CD8-positive, alpha-beta memory T cell (primary cell): ENCODE measurements around the gene NUB1. TPM values are rescaled to one million over a fixed set of nuclear protein-coding genes. Genes with fewer than 3 reads are reported as not detected.
A peak's percentile ranks its signal among the peaks of the same experiment; 100 is the strongest.

Experiments used
- CTCF ChIA-PET: fragments of 350-600 bp; sonication (Branson Sonifier 250); formaldehyde crosslinking; loops from one replicate; lab custom pipeline; 2021; ENCODE audit warnings: antibody characterized with exemption; lab: Charles Lee
- POLR2A ChIA-PET: fragments of 350-600 bp; sonication (Branson Sonifier 250); formaldehyde crosslinking; loops from one replicate; lab custom pipeline; 2021; ENCODE audit warnings: antibody characterized with exemption; lab: Charles Lee
- DNase-seq, 5 donors: peaks; one replicate each; pipeline versions ENCODE4 v3.0.0 to v3.0.0-alpha.2; 2020 to 2022; ENCODE audit warnings: mixed read lengths in 1 of 5
- H3K27ac ChIP-seq: one replicate; pipeline ENCODE4 v1.7.0; 2013; ENCODE audit warnings: low read depth, mild to moderate bottlenecking, low read length, moderate library complexity
- H3K27me3 ChIP-seq: 2 replicates; pipeline ENCODE4 v1.7.0; 2013; ENCODE audit warnings: low read length, mild to moderate bottlenecking; ENCODE audit not compliant: insufficient read depth, poor library complexity, severe bottlenecking
- H3K36me3 ChIP-seq: 2 replicates; pipeline ENCODE4 v1.7.0; 2013; ENCODE audit warnings: mild to moderate bottlenecking, low read length, moderate library complexity; ENCODE audit not compliant: insufficient read depth
- H3K4me1 ChIP-seq: 2 replicates; pipeline ENCODE4 v1.7.0; 2013; ENCODE audit warnings: mild to moderate bottlenecking, low read length, moderate library complexity; ENCODE audit not compliant: insufficient read depth
- H3K4me3 ChIP-seq: 2 replicates; pipeline ENCODE4 v1.7.0; 2013; ENCODE audit warnings: mild to moderate bottlenecking, low read length
- H3K9me3 ChIP-seq: 2 replicates; pipeline ENCODE4 v1.7.0; 2013; ENCODE audit warnings: mild to moderate bottlenecking, low read length
- H3K27ac Mint-ChIP-seq, 8 donors: one replicate each; pipeline ENCODE4 v1.8.0; 2020 to 2021; ENCODE audit warnings: mixed read lengths in 8 of 8, mild to moderate bottlenecking in 6 of 8, inconsistent platforms in 3 of 8, moderate library complexity in 3 of 8
- H3K27me3 Mint-ChIP-seq, 2 donors: one replicate each; pipeline ENCODE4 v1.8.0; 2020 to 2021; ENCODE audit warnings: mixed read lengths in 2 of 2, mild to moderate bottlenecking in 1 of 2, moderate library complexity in 1 of 2
- H3K36me3 Mint-ChIP-seq, 3 donors: one replicate each; pipeline ENCODE4 v1.8.0; 2020 to 2021; ENCODE audit warnings: mixed read lengths in 3 of 3, inconsistent platforms in 1 of 3, mild to moderate bottlenecking in 1 of 3
- H3K4me1 Mint-ChIP-seq, 3 donors: one replicate each; pipeline ENCODE4 v1.8.0; 2020 to 2021; ENCODE audit warnings: mixed read lengths in 3 of 3, inconsistent platforms in 1 of 3, mild to moderate bottlenecking in 1 of 3
- H3K4me3 Mint-ChIP-seq, 7 donors: one replicate each; pipeline ENCODE4 v1.8.0; 2020 to 2021; ENCODE audit warnings: mixed read lengths in 7 of 7, mild to moderate bottlenecking in 6 of 7, moderate library complexity in 4 of 7, inconsistent platforms in 2 of 7
- H3K9me3 Mint-ChIP-seq, 5 donors: one replicate each; pipeline ENCODE4 v1.8.0; 2020 to 2022; ENCODE audit warnings: mixed read lengths in 5 of 5, mild to moderate bottlenecking in 3 of 5, moderate library complexity in 2 of 5, inconsistent platforms in 1 of 5
- polyA plus RNA-seq: library from polyadenylated mRNA; unstranded; fragments of 300-500 nt; fragmentation: Illumina TruSeq; gene quantifications from one replicate; pipeline ENCODE4 v1.2.3, GENCODE V29; 2021
- total RNA-seq, 2 experiments: library from RNA; stranded (reverse); gene quantifications; one replicate each; pipeline ENCODE4 v1.2.3, GENCODE V29; 2021

The NUB1 gene
- total and polyA plus RNA-seq, 3 experiments from 2014 or later, result 39.1 to 82.6 (median 46.1) TPM

GRCh38 chr7:151386301-151387160 lies 44.9 kb downstream of the NUB1 start:
- H3K4me1 Mint-ChIP-seq, result peaks cover 6 to 12% (median 8%) of the 10 kb centered on the region in 3 donors
- Histone ChIP-seq H3K27ac (no peak overlapping the region), H3K4me1 (peaks cover 11% of the 10 kb centered on the region), H3K4me3 (no peak overlapping the region), H3K9me3 (no peaks in the 10 kb centered on the region), H3K27me3 (peaks cover 13% of the 10 kb centered on the region), H3K36me3 (no peaks in the 10 kb centered on the region)
- POLR2A ChIA-PET, result no interaction called here
- H3K27ac Mint-ChIP-seq, result peak overlapping the region in 2 of 8 donors; percentile 22 to 63
- CTCF ChIA-PET, result interaction anchor here (2.0 kb wide), 1 partner anchor 18 kb away, joined by 6 read pairs; no protein-coding TSS in a partner anchor
- no peaks in the 10 kb centered on the region for H3K9me3 Mint-ChIP-seq
- H3K27me3 Mint-ChIP-seq, result peaks cover 9 to 16% of the 10 kb centered on the region in 2 donors
- DNase-seq, result peak in 1 of 5 donors; percentile 37
- no peaks in the 10 kb centered on the region for H3K36me3 Mint-ChIP-seq
- no peak overlapping the region for H3K4me3 Mint-ChIP-seq

GRCh38 chr7:151387161-151388006 lies 45.8 kb downstream of the NUB1 start:
- ChIA-PET CTCF (interaction anchor here (2.0 kb wide), 1 partner anchor 19 kb away, joined by 6 read pairs; no protein-coding TSS in a partner anchor), POLR2A (no interaction called here)

GRCh38 chr7:151388007-151388297 lies 46.3 kb downstream of the NUB1 start:
- Mint-ChIP-seq H3K27ac (no peak overlapping the region), H3K27me3 (peaks cover 0 to 10% of the 10 kb centered on the region in 2 donors), H3K4me3 (no peak overlapping the region), H3K9me3 (no peaks in the 10 kb centered on the region), H3K36me3 (no peaks in the 10 kb centered on the region), H3K4me1 (peaks cover 0 to 4% (median 2%) of the 10 kb centered on the region in 3 donors)
- Histone ChIP-seq H3K9me3 (no peaks in the 10 kb centered on the region), H3K4me3 (no peak overlapping the region), H3K27ac (no peak overlapping the region), H3K4me1 (no peaks in the 10 kb centered on the region), H3K36me3 (no peaks in the 10 kb centered on the region), H3K27me3 (peaks cover 8% of the 10 kb centered on the region)
- ChIA-PET POLR2A (no interaction called here), CTCF (no interaction called here)
- no peak for DNase-seq

More at GRCh38 chr7:151387161-151388006, 45.8 kb downstream of the NUB1 start:
- Histone ChIP-seq H3K27me3 (peaks cover 11% of the 10 kb centered on the region), H3K9me3 (no peaks in the 10 kb centered on the region), H3K4me3 (no peak overlapping the region), H3K36me3 (no peaks in the 10 kb centered on the region), H3K4me1 (peaks cover 4% of the 10 kb centered on the region), H3K27ac (no peak overlapping the region)
- H3K36me3 Mint-ChIP-seq, result no peaks in the 10 kb centered on the region
- peaks cover 4 to 12% of the 10 kb centered on the region in 2 donors for H3K27me3 Mint-ChIP-seq
- peaks cover 3 to 7% (median 4%) of the 10 kb centered on the region in 3 donors for H3K4me1 Mint-ChIP-seq
- H3K4me3 Mint-ChIP-seq, result no peak overlapping the region
- H3K9me3 Mint-ChIP-seq, result no peaks in the 10 kb centered on the region
- DNase-seq, result peak in 1 of 5 donors; percentile 41
- no peak overlapping the region for H3K27ac Mint-ChIP-seq

- H3K27ac ChIP-seq, result no peak overlapping the region
- Mint-ChIP-seq H3K4me3 (no peak overlapping the region), H3K4me1 (peaks cover 0 to 4% (median 2%) of the 10 kb centered on the region in 3 donors), H3K36me3 (no peaks in the 10 kb centered on the region), H3K27me3 (peaks cover 0 to 10% of the 10 kb centered on the region in 2 donors), H3K9me3 (no peaks in the 10 kb centered on the region), H3K27ac (no peak overlapping the region)
- CTCF ChIA-PET, result no interaction called here
- peaks cover 8% of the 10 kb centered on the region for H3K27me3 ChIP-seq
- no peaks in the 10 kb centered on the region for H3K4me1 ChIP-seq
- no peaks in the 10 kb centered on the region for H3K36me3 ChIP-seq
- POLR2A ChIA-PET, result no interaction called here
- no peak overlapping the region for H3K4me3 ChIP-seq
- no peaks in the 10 kb centered on the region for H3K9me3 ChIP-seq
- no peak for DNase-seq
These were observed 46.8 kb downstream of the NUB1 start for GRCh38 chr7:151388430-151388829.

GRCh38 chr7:151389096-151389767 lies 47.6 kb downstream of the NUB1 start:
- Histone ChIP-seq H3K36me3 (no peaks in the 10 kb centered on the region), H3K9me3 (no peaks in the 10 kb centered on the region), H3K27me3 (peaks cover 4% of the 10 kb centered on the region), H3K27ac (no peak overlapping the region), H3K4me1 (no peaks in the 10 kb centered on the region), H3K4me3 (no peak overlapping the region)
- Mint-ChIP-seq H3K27me3 (peaks cover 0 to 6% of the 10 kb centered on the region in 2 donors), H3K9me3 (no peaks in the 10 kb centered on the region), H3K4me3 (no peak overlapping the region), H3K4me1 (peaks cover 0 to 4% (median 2%) of the 10 kb centered on the region in 3 donors), H3K27ac (peak overlapping the region in 2 of 8 donors; percentile 13 to 42), H3K36me3 (no peaks in the 10 kb centered on the region)
- peak in 1 of 5 donors; percentile 26 for DNase-seq
- ChIA-PET CTCF (interaction anchor here (0.6 kb wide), 1 partner anchor 58 kb away, joined by 4 read pairs; no protein-coding TSS in a partner anchor), POLR2A (no interaction called here)

GRCh38 chr7:151389768-151390597 lies 48.4 kb downstream of the NUB1 start:
- Histone ChIP-seq H3K27ac (no peak overlapping the region), H3K36me3 (no peaks in the 10 kb centered on the region), H3K4me3 (no peak overlapping the region), H3K27me3 (no peaks in the 10 kb centered on the region), H3K9me3 (no peaks in the 10 kb centered on the region), H3K4me1 (no peaks in the 10 kb centered on the region)
- H3K27ac Mint-ChIP-seq, result peak overlapping the region in 4 of 8 donors; percentile 25 to 51 (median 44)
- POLR2A ChIA-PET, result no interaction called here
- H3K4me1 Mint-ChIP-seq, result peaks cover 0 to 4% (median 2%) of the 10 kb centered on the region in 3 donors
- DNase-seq, result no peak
- no peaks in the 10 kb centered on the region for H3K9me3 Mint-ChIP-seq
- H3K36me3 Mint-ChIP-seq, result no peaks in the 10 kb centered on the region
- CTCF ChIA-PET, result interaction anchor here (0.6 kb wide), 1 partner anchor 57 kb away, joined by 4 read pairs; no protein-coding TSS in a partner anchor
- peaks cover 0 to 6% of the 10 kb centered on the region in 2 donors for H3K27me3 Mint-ChIP-seq
- H3K4me3 Mint-ChIP-seq, result no peak overlapping the region
